Activated gamma-delta T cell (primary cell): Measurements from ENCODE around the gene MYNN.
A peak's percentile ranks its signal among the peaks of the same experiment; 100 is the strongest.
"Not testable (repeated sequence)": the region's sequence is repeated elsewhere in the genome, so short reads cannot be mapped to it uniquely, and the experiment has no call there.

ENCODE experiments used
- DNase-seq: peaks from one replicate; lab custom pipeline; 2025; lab: John Stamatoyannopoulos, UW
- total RNA-seq, 2 donors: gene quantifications; one replicate each; lab custom pipeline; 2026; lab: John Stamatoyannopoulos, UW

Gene MYNN
- total RNA-seq: 55.8 to 59.4 reads per million in 2 donors

DNA sequence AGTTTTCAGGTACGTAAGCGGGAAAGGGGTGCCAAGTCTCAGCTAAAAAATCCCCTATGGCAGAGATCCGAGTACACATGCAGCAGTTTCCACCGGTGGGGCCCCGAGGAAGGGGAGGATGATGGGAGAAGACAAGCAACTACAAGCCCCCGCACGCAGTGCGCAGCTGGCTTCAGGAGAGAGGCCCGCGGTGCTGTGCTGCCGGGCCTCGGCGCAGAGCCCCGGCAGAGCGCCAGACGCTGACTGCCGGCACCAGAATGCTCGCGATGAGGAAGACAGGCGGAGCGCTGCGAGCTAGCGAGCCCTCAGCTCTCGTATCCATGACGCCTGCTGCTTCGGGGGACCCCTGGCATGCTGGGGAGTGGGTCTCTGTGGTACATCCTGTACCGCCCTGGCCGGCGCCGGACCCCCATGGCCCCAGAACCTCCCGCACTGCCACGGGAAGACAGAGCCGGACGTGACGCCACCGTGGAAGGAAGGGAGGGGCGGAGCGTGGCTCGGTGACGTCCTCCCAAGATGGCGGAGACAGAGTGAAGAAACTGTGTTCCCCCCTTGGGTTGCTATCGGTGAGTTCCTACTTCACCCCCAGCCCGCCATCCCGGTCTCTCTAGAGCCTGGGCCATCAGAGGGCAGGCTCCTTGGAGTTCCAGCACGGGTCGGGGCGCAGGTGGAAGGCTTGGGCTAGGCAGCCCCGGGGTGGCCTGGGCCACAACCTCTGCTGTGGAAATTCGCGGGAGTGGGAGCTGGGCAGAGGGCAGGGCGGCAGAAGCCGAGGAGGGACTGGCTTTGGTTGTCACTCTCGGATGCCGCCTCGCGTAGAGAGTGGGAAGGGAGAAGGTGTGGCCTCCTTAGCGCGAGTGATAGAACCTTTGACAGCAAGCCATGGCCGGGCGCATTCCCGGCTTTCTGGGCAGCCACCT is at the start of gene MYNN:
Gene MYNN (plus strand): TSS at position 500 of the 920 bp plus-strand sequence. CDS start 900 bp downstream, outside the sequence.
- peak; percentile 79 for DNase-seq

DNA sequence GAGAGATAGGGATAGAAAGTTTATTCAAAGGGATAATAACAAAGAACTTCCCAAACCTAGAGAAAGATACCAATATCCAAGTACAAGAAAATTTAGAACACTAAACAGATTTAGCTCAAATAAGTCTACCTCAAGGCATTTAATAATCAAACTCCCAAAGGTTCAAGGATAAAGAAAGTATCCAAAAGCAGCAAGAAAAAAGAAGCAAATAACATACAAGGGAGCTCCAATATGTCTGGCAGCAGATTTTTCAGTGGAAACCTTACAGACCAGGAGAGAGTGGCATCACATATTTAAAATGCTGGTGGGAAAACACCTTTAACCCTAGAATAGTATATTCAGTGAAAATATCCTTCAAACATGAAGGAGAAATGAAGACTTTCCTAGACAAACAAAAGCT is 41.3 kb upstream of the MYNN start:
- DNase-seq: not testable (repeated sequence)

DNA sequence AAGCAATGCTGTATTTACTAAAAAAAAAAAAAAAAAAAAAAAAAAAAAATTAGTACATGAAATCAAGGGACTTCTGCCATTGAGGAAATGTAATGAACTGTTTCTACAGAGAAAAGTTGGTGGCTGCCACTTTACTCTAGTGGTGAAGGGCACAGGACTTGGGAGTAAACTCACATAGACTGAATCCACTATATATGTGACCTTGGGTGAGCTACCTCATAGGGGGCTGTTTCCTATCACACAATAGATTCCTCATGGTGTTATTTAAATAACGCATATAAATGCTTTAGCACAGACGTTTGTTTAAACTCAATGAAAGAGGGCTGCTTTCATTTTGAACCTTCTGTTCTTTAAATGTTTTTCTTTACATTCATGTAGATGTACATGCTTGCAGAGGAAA is 34.1 kb upstream of the MYNN start:
- no peak for DNase-seq

DNA sequence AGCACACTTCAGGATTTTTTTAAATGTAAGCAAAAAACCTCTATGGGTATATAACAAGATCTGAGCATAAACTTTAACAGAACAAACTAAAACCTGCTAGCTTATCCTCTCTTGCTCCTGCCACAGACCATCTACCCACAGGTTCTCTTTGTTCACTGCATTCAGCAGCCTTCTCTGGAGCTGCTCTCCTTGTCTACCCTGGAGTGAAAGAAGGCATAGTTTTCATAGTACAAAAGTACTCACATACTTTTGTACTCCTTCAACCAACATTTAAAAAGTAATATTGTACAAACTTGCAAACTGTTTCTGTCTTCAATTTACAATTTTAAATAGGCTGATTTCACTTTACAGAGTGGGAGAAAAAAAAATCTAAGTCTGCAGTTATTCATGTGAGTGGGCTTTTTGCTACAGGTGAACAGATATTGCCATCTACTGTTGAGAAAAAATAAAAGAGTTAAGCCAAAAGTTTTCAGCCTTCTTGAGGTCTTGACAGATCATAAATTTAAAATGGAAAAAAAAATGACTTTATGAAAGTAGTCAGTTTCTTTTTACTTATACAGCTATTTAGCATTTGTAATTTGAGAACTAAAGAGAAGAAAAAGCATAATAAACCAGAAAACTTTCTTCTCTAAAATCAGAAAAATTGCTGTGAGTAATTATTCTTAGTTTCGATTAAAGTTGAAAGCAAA is 28.7 kb upstream of the MYNN start:
- no peak for DNase-seq

DNA sequence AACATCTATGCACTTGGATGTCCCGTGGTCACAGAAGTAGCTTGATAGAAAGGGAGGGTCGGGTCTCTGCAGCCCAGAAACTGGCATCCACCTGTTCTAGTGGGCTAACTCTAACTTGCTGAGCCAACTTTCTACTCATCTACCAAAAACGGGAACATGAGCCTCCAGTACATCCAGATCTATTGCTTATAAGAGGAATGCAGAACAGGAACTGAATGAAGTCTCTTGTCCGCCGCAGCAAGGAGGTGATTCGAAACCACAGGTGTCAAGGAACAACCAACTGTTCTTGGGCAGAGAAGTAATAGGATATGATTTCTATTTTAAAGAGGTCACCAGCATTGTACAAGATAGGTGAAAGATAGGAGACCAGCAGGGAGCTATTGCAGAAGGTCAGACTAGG is 26.3 kb upstream of the MYNN start:
- no peak for DNase-seq

DNA sequence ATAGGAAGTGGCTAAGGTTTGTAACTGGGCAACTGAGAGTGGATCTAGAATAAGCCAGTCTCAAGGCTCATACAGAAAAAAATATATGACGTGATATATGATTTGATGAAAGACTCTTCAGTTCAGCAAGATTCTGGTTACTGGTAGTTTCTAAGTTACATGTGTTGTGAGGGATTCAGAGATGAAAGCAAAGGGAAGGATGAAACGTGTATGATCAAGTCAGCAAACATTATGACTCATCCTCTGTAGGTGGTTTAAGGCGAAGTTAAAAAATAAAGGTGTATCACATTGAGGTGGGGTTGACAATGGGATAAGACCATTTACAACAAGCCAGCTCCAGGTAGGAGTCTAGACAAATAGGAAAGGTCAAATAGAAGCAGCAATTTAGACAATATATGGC is 24.5 kb upstream of the MYNN start:
- no peak for DNase-seq

DNA sequence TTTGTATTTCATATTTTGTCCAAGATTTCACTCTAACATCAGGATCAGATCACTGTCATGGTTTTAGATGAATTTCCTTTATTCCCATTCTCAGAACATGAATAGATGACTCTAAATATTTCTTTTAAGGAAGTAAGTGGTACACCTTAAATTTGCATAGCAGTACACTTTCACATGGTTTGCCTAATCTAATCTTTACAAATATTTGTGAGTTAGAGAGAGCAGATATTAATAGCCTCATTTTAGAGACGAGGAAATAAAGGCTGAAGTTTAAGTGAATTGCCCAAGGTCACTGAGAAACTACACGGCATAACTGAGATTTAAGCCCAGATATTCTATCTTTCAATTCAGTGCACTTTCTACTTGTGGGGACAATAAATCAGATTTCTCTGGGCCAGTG is 22.5 kb upstream of the MYNN start:
- DNase-seq: no peak

DNA sequence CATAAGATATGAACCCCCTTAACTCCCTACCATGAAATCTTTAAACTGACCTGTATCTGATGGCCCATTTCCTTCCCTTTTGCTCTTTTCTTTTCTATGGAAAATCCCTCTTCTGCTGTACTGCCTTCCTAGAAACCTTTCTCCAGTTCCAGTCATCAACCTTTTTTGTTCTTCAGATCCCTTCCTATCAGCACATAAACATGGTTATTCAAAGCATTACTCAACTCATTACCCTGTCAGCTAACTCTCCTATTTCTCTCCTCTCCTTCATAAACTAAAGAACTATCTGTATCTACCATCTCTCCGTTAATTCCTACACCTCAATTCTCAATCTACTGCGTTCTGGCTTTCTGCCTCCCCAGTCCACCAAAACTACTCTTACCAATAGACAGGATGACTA is 21.3 kb upstream of the MYNN start:
- DNase-seq: no peak

DNA sequence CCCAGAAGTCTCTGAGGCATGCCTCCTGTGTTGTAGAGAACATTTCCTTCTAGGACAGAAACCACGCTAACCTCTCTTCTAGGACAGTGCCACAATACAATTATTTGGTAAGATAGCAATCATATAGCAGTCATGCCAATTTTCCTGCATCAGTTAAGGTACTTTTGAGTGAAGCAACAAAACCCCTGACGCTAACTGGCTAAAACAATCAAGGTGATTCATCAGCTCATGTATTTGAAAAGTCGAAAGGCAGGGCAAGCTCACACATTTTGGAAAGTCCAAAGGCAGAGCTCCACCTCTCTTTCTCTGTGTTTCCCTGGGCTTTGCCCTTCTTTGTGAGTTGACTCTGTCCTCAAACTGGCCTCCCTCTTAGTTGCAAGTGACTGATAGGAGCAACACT is 18.5 kb upstream of the MYNN start:
- DNase-seq: no peak

DNA sequence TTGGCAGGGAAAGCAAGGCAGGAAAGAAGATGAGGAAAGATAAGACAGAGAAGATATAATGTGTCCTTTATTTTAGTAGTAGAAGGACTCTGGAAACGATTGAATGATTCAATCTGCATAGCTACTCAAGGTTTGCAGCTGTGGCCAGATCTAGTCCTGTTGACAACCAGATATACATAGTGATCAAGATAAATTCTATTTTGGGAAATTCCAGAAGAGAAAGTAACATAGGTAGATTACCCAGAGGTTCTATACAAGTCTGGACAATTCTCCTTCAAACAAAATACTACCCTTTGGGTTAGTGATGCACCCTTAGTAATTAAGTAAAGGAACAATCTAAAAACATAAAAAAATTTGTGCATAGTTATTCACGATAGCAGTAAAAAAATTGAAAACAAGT is 17.7 kb upstream of the MYNN start:
- DNase-seq: no peak

DNA sequence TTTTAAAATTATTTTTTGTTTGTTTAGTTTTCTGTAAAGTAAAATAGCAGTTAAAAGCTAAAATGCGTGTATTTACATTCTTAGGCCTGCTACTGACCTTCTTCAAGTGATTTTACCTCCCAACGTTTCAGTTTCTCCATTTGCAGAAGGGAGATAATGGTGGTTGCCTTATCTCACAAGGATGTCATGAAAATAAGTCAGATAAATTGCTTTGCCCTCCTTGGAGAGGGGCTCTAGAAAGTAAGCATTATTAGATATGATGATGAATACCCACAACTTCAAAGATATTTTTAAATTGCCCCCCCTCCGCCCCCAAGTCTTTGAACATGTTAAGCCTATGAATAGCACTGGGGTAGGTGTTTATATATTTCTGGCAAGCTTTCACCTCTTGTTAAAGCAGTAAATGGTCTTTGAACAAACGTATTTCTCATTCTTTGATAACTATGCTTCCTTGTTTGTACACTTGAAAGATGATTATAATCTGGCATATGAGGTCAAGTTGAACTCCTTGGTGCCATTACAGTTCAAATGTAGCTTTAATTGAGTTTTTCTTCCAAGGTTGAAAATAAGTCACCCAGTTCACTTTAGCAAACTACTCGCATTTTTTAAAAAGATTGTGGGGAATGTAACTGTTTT is 14.7 kb upstream of the MYNN start:
- no peak for DNase-seq

DNA sequence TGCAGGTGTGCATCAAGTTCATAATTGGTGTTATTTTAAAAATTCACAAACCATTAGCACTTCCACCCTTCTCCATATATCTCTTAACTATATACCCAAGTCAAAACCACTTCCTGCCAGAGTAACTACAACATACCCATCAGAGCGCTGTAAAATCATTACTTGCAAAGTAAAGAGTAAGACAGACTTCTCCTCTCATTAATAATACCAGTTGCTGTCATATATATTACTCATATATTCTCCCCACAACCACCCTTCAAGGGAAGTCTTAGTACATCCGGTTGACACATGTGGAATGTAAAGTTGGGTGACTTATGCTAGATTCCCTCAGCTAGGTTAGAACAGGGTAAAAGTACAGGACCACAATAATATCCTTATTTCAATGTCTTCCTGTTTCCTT is 13.9 kb upstream of the MYNN start:
- DNase-seq: no peak

DNA sequence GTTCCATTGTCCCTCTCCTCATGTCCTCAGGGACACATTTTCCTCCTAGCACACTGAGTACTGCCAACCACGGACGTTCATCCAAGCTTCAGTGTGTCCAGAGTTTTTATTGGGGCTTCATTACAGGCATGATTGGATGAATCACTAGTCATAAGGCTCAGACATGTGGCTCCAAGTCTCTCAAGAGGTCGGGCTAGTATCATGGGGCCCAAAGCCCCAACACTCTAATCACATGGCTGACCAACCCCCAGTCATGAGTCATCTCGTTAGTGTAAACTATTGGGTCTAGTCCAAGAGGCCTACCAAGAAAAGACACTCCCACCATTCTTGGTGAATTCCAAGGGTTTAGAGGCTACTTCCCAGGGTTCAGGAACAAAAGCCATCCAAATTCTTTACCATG is 12.7 kb upstream of the MYNN start:
- no peak for DNase-seq

DNA sequence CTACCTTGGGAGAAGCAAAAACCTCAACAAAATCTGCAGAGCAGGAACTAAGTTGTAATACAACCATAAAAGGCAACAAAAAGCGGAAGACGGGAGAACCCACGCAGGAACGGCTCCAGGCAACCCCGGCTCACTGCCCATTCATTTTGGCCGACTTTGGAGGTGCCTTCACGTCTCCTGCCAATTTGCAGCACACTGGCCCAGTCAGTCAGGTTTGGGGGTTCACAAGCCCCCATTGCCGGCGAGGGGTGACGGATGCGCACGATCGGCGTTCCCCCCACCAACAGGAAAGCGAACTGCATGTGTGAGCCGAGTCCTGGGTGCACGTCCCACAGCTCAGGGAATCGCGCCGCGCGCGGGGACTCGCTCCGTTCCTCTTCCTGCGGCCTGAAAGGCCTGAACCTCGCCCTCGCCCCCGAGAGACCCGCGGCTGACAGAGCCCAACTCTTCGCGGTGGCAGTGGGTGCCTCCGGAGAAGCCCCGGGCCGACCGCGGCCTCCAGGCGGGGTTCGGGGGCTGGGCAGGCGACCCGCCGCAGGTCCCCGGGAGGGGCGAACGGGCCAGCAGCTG is 8.8 kb upstream of the MYNN start:
- DNase-seq: peak; percentile 54

DNA sequence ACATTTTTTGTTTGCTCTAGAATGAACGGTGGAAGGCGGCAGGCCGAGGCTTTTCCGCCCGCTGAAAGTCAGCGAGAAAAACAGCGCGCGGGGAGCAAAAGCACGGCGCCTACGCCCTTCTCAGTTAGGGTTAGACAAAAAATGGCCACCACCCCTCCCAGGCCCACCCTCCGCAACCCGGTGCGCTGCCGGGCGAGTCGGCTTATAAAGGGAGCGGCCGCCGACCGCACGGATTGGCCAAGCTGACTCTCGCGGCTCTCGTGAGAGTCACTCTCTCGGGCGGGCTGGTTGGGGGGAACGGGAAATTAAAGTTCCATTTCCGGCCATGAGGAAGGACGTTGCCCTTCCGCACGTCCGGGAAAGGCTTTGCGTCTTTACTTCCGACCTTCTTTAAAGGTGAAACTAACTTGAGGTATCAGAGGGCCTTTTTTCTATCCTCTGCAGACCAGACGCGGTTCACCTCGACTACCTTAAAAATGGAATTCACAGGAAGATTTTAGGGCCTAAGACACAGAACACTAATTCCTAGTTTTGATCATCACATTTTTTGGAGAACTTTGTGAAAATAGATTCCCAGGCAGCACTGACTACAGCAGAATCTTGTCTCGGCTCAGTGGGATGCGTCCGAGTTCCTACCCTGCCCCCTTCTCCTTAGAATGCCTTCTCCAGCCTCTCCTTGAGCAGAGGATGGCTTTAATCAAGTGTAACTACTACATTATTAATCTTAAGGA is 8.1 kb upstream of the MYNN start, which contains the start of gene TERC:
Gene TERC (minus strand): TSS at position 179 of the 731 bp plus-strand sequence.
- peak; percentile 81 for DNase-seq

DNA sequence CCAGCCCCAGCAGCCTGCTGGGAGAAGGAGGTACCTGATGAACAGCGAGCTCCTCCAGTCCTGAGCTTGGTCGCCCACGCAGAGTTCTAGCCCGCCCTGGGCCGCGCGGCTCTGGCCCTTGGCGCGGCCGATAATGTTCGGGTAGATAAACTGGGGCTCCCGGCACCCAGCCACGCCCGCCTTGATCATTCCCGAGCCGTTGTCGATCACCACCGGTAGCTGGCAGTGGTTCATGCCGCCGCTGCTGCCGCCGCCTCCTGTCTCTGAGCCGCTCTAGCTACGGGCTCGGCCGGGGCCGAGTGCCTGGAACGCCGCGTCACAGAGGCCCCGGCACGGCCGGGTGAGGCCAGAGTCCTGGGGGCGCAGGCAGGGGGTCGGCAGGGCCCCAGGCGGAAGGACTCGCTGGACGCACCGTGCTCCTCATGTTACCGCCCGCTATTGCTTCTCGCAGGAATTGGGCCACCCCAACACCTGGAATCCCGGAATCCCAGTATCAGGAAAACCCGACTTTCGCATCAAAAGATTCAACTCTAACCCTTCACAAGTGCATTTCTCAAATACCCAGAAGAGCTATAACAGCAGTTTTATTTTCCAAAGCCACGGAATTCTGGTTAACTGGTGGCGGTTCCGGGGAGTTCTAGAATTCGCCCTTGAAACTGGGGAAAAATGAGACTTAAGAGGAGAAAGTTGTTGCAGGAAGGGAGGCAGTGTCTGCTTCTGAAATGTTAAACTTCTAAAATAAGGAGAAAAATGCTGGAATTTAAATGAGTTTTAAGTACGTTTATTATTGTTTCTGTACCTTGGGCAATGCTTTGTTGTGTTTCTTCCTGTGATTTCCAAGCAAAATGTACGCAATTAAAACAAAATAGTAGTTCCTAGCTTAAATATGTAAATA is 3.7 kb upstream of the MYNN start, which contains the start of gene ACTRT3:
Gene ACTRT3 (minus strand): TSS at position 275 of the 895 bp plus-strand sequence. CDS start 41 bp downstream, at position 234.
- peak; percentile 39 for DNase-seq

DNA sequence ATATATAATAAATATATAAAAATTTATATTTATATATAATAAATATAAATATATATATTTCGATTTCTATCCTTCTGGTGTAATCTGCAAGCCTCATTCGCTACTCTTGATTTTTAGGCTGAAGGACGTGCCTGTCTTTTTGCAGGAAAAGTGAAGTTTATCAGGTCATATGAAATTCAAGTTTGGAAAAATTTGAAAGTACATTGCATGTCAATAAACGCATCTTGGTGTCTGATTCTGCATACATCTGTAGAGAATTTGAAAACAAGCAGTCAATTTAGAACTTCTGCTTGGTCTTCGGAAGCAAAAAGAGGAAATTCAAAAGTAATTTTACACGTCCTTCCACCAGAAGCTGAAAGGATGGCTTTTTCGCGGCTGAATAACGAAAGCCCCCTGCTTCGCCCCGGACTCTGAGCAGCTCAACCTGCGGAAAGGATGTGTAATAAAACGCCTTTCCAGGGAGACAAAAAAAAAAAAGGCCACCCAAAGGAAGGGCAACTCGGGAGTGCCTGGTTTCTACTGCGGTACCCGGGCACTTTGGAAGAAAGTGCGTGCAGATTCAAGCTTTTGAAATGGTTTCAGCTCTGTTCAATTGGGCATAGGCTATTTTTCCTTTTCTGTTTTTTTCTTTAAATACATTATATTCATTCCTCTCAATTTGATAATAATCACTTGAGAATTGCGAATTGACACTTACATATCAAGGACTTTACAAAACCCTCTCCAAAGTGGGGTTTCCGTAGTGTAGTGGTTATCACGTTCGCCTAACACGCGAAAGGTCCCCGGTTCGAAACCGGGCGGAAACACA is 1.5 kb upstream of the MYNN start:
- DNase-seq: no peak

DNA sequence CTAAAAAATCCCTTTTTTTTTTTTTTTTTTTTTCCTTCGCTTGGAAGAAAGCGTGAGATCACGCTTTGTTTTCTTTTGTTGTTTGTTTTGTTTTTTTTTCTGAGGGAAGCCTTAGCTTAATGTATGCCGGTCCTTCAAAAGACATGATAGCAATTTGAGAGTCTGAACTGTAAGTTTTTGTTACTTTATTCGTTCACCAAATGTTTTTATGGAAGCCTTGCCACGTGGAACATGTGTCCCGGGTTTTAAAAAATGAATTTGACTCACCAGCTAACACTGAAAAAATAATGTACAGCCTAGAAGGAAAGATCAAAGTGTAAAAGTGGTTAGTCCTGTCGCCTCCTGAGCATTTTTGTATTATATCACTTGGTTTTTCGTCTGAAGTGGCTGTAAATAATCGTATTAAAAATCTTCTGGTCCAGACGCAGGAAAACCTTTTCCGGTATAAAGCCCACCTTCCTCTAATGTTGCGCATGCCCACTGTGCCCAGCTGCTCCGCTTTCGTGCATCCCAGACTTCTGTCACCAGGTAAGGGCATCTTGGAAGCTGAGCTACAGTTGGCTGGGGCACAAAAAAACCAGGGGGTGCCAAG is 795 bp upstream of the MYNN start:
- no peak for DNase-seq

DNA sequence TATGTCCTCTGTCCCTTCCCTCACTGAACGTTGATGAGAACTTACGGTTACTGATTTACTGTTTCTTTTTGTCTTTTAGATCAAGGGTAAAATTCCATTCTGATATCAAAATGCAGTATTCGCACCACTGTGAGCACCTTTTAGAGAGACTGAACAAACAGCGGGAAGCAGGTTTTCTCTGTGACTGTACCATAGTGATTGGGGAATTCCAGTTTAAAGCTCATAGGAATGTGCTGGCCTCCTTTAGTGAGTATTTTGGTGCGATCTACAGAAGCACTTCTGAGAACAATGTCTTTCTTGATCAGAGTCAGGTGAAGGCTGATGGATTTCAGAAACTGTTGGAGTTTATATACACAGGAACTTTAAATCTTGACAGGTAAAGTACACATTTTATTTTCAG is 990 bp downstream of the MYNN start:
- no peak for DNase-seq
